K562 (cell line): Measurements from ENCODE around the gene LGALS12. TPM values are rescaled to one million over a fixed set of nuclear protein-coding genes. Genes with fewer than 3 reads are reported as not detected.
A peak's percentile ranks its signal among the peaks of the same experiment; 100 is the strongest.

Source experiments
- ARID1B ChIP-seq: fragments of 450-650 bp; IDR thresholded peaks from 2 replicates; pipeline ENCODE4 v1.6.1; 2016; ENCODE audit warnings: antibody characterized with exemption, mild to moderate bottlenecking, inconsistent platforms
- BHLHE40 ChIP-seq: IDR thresholded peaks from 2 replicates; pipeline ENCODE4 v1.6.1; 2011; ENCODE audit warnings: low read length, improper control_type of control experiment
- CBX2 ChIP-seq: fragments of 200-600 bp; sonication (generic); IDR thresholded peaks from one replicate; pipeline ENCODE4 v1.6.1; 2012; ENCODE audit warnings: mild to moderate bottlenecking, low read length, inconsistent platforms; ENCODE audit not compliant: insufficient read depth, poor library complexity, severe bottlenecking
- CCNT2 ChIP-seq: IDR thresholded peaks from 2 replicates; pipeline ENCODE4 v1.6.1; 2011; ENCODE audit warnings: borderline replicate concordance, low read depth, mild to moderate bottlenecking, moderate library complexity, mixed read lengths, low read length; ENCODE audit not compliant: insufficient read length; ENCODE audit errors: extremely low read depth
- CREB3L1 ChIP-seq: fragments of 450-650 bp; IDR thresholded peaks from 2 replicates; pipeline ENCODE4 v1.6.1; 2014; ENCODE audit warnings: low read depth, mild to moderate bottlenecking, moderate library complexity, borderline replicate concordance
- E2F6 ChIP-seq, 2 experiments: IDR thresholded peaks; 2 replicates each; pipeline ENCODE4 v1.6.1; 2011; ENCODE audit warnings: borderline replicate concordance in 1 of 2, control low read depth in 1 of 2, low read depth in 1 of 2, low read length in 1 of 2, mild to moderate bottlenecking in 1 of 2, mixed read lengths in 1 of 2, moderate library complexity in 1 of 2; ENCODE audit not compliant: insufficient read depth in 1 of 2, insufficient read length in 1 of 2, poor library complexity in 1 of 2, severe bottlenecking in 1 of 2; ENCODE audit errors: extremely low read depth in 1 of 2
- GTF2A2 ChIP-seq: IDR thresholded peaks from 2 replicates; pipeline ENCODE4 v1.6.1; 2016; ENCODE audit warnings: mild to moderate bottlenecking, missing genetic modification characterization, missing compliant biosample characterization
- HDGF ChIP-seq: fragments of 450-650 bp; IDR thresholded peaks from 2 replicates; pipeline ENCODE4 v1.6.1; 2016
- L3MBTL2 ChIP-seq: fragments of 450-650 bp; IDR thresholded peaks from 2 replicates; pipeline ENCODE4 v1.6.1; 2016; ENCODE audit warnings: mild to moderate bottlenecking, moderate library complexity
- MED1 ChIP-seq: sonication (generic); formaldehyde crosslinking; IDR thresholded peaks from 2 replicates; pipeline ENCODE4 v1.8.1; 2023; ENCODE audit warnings: missing genetic modification reagents, borderline replicate concordance
- NCOA6 ChIP-seq: fragments of 450-650 bp; IDR thresholded peaks from 2 replicates; pipeline ENCODE4 v1.6.1; 2017; ENCODE audit warnings: mild to moderate bottlenecking
- NR0B1 ChIP-seq: fragments of 450-650 bp; IDR thresholded peaks from one replicate; pipeline ENCODE4 v1.6.1; 2018; ENCODE audit warnings: mild to moderate bottlenecking, moderate library complexity; ENCODE audit not compliant: partially characterized antibody
- PBX2 ChIP-seq, 2 experiments: IDR thresholded peaks in 1 of 2; conservative IDR thresholded peaks in 1 of 2; 2 replicates each; pipeline ENCODE4 v1.6.1; 2016; ENCODE audit warnings: low read depth in 2 of 2, mild to moderate bottlenecking in 1 of 2, missing compliant biosample characterization in 1 of 2, missing genetic modification characterization in 1 of 2, moderate library complexity in 1 of 2
- TEAD2 ChIP-seq: fragments of 450-650 bp; IDR thresholded peaks from 2 replicates; pipeline ENCODE4 v1.6.1; 2016; ENCODE audit warnings: missing genetic modification characterization, control low read depth, missing compliant biosample characterization
- ZNF551 ChIP-seq: fragments of 250-450 bp; sonication (Bioruptor Pico); IDR thresholded peaks from 2 replicates; pipeline ENCODE4 v1.5.0; 2021; ENCODE audit warnings: mild to moderate bottlenecking, moderate library complexity
- ZNF586 ChIP-seq: fragments of 450-650 bp; formaldehyde crosslinking; conservative IDR thresholded peaks from 2 replicates; pipeline ENCODE4 v1.4.0; 2020; ENCODE audit warnings: mild to moderate bottlenecking, moderate library complexity
- ZNF668 ChIP-seq: fragments of 250-450 bp; sonication (Bioruptor Pico); IDR thresholded peaks from 2 replicates; pipeline ENCODE4 v1.8.0; 2022; ENCODE audit warnings: mild to moderate bottlenecking, inconsistent platforms
- ZNF740 ChIP-seq, 3 experiments: fragments of 200-800 bp in 1 of 3; sonication (Bioruptor generic) in 1 of 3; sonication (generic) in 1 of 3; formaldehyde crosslinking in 1 of 3; IDR thresholded peaks; 2 replicates each; pipeline versions ENCODE4 v1.6.1 to v1.8.0; 2016 to 2022; ENCODE audit warnings: mild to moderate bottlenecking in 2 of 3, missing compliant biosample characterization in 2 of 3, missing genetic modification characterization in 2 of 3, missing genetic modification reagents in 1 of 3
- polyA plus RNA-seq, 8 experiments: library from polyadenylated mRNA; depleted of rRNA in 4 of 8; stranded (reverse) in 5 of 8; unstranded in 3 of 8; fragments of >200 nt; fragmentation: Nextera tagmentation in 2 of 8; fragmentation: Illumina TruSeq in 1 of 8; extraction: Ambion mirVana in 2 of 8; extraction: Trizol in 1 of 8; gene quantifications; 2 replicates each; pipeline versions ENCODE4 v1.2.1 to v1.2.3, GENCODE V29; 2011 to 2014; ENCODE audit warnings: inconsistent platforms in 1 of 8, missing spikeins in 1 of 8
- total RNA-seq, 7 experiments: library from RNA; depleted of rRNA in 6 of 7; stranded (reverse); fragments of >200 nt in 6 of 7; fragmentation: Illumina TruSeq in 2 of 7; extraction: Trizol in 2 of 7; gene quantifications; 2 replicates each; pipeline versions ENCODE4 v1.2.1 to v1.2.3, GENCODE V29; 2011 to 2021; ENCODE audit warnings: low replicate concordance in 1 of 7

LGALS12 gene
- total and polyA plus RNA-seq, 9 of the 15 experiments (the other 6 are each of a cell fraction or from before 2014, with no cell fraction given) = 0.66 to 8.0 (median 5.0) TPM

GRCh38 chr11:63534895-63535461 is 29.1 kb downstream of the LGALS12 start (continued):
- TF ChIP-seq BHLHE40 = no peak
- no peak for TF ChIP-seq CREB3L1
- no peak for TF ChIP-seq MED1 (CRISPR knock-in tag)
- TF ChIP-seq NCOA6 = no peak
- no peak for TF ChIP-seq HDGF
- TF ChIP-seq NR0B1 = no peak
- peak; percentile 98 for TF ChIP-seq GTF2A2 (tag)
- no peak for TF ChIP-seq PBX2 (CRISPR knock-in tag; IDR thresholded peaks at IDR 0.05; ENCODE audit: low read depth)
- peak; percentile 80 for TF ChIP-seq PBX2 (tag; conservative IDR thresholded peaks at IDR 0.05; ENCODE audit: low read depth)
- 0 out of 2 replicates have a peak, but pooled peaks have one; percentile 32 for TF ChIP-seq L3MBTL2
- peak; percentile 95 for TF ChIP-seq TEAD2
- no peak for TF ChIP-seq ZNF551 (CRISPR knock-in tag)
- peak; percentile 92 for TF ChIP-seq ZNF586 (CRISPR knock-in tag)
- peak; percentile 35; the same call in 1 of the 2 replicates for TF ChIP-seq ARID1B
- TF ChIP-seq ZNF668 (CRISPR knock-in tag) = peak; percentile 98
- no peak for TF ChIP-seq E2F6 (IDR thresholded peaks at IDR 0.05; ENCODE audit: borderline replicate concordance in 1 of 2, extremely low read depth in 1 of 2, insufficient read depth in 1 of 2, insufficient read length in 1 of 2, low read depth in 1 of 2, low read length in 1 of 2, poor library complexity in 1 of 2, severe bottlenecking in 1 of 2)
- no peak for TF ChIP-seq ZNF740 (CRISPR knock-in tag; IDR thresholded peaks at IDR 0.05)
- TF ChIP-seq ZNF740 (tag; IDR thresholded peaks at IDR 0.05) = peak in 1 of 2 experiments; percentile 99; a peak in 2 of 4 replicates
- no peak for TF ChIP-seq CCNT2
- TF ChIP-seq CBX2 = no peak
